CD4-positive, alpha-beta T cell treated with Interleukin-4 for 1 hour (primary cell): ENCODE measurements around the gene API5.

ENCODE experiments used
- DNase-seq, 2 donors: peaks; one replicate each; pipeline ENCODE4 v3.0.0-alpha.2; 2020 to 2022

API5 gene

DNA sequence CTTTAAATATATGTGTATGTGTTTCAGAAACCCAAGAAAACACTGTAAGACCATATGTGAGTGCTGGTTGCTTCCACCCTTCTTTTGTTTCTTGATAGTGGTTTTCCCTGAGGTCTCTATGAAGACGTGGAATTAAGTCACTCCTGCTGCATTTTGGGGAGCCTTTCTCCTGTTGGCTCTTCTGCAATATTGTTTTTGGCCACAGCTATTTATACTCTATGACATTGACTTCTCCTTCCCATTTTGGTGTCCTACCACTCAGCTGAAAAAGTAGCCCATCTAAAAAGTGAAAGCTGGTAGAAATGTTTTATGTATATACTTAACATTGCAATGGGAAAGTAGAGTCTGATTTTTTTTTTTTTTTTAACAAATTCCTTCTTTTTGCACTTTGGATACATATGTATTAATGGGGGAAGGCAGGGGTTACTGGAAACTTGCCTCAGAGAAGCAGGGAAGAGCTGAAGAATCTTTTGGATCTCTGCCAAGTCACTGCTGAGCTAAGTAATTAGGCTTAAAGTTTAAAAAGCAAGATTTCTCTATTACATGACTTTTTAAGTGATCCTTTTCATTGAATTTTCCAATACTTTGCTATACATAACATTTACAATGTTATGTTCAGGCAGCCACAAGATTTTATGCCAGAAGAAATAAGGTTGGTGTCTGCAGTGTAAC lies 48.7 kb downstream of the API5 start:
- DNase-seq = no peak

DNA sequence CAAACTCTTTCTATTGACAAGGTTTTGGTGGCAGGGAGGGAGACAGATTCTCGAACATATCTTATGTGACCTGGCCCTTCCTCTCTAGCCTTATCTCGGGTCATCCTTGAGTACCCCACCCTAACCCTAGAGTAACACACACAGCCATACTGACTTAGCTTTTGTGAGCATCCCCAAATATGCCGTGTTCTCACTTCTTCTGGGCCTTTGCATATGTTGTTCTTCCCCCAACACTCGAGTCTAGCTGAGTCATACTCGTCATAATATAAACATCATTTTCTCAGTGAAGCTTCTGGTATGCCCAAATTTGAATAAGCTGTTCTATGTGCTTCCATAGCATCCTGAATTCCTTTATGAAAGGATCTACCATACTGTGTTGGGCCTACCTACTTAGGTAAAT lies 54.9 kb downstream of the API5 start:
- DNase-seq = no peak

DNA sequence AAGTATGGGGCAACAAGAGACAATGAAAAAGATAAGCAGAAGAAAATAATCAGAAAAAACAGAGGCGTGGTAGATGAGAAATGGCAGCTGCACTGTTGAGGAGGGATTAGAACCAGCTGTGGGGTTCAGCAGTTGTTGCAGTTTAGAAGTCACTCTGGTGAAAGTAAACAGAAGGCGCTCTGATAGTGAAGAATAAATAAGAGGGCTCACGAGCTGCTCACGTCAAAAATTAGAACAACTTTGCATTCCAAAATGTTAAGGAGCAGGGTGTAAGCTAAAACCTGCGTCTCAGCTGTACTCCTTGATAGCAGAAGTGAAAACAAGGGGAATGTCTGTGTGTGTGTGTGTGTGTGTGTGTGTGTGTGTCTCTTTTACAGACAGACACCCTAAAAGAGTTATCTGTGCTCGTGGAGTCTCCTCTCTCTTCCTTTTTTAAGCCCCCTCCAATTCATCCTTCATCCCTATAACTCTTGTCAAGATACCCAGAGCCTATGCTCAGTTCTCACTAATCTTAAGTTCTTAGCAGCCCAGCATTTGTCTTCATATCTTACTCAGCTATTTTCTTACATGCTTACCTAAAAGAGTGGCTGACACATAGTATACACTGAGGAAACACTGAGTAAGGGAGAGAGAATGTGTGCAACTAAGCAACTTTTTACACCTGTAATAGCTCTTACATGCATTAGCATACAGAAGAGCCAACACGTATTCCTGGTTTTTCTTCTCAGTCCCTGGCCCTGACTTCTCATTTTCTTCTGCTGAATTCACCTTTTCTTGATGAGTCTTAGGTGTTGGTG lies 55.8 kb downstream of the API5 start:
- no peak for DNase-seq

DNA sequence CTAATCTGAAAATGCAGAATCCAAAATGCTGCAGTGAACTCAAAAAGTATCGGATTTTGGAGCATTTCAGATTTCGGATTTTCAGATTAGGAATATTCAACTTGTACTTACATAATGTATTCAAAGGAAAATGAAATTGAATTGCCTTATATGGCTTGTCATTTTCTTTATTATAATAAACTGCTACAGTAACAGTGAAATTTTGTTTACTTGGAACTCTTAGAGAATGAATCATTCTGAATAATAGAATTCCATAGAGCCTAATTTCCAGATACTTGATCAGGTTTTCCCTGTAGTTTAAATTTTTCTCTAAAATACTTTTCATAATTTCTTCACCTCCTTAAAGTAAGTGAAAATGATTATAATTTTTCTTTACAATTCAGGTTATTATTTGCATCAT lies 64.3 kb downstream of the API5 start:
- DNase-seq = no peak

DNA sequence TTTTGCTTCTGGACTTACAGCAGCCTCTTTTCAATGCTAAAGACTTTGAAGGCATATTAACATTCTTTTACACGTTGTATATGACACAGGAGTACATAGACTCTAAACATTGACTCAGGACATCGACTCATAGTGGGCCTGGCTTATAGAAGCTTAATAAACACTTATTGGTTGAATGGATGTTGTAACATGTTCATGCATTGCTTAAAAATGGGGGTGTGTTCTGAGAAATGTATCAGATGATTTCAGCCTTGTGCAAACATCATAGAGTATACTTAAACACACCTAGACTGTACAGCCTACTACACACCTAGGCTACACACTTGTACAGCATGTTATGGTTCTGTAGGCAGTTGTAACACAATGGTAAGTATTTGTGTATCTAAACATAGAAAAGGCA lies 64.8 kb downstream of the API5 start:
- DNase-seq = no peak

DNA sequence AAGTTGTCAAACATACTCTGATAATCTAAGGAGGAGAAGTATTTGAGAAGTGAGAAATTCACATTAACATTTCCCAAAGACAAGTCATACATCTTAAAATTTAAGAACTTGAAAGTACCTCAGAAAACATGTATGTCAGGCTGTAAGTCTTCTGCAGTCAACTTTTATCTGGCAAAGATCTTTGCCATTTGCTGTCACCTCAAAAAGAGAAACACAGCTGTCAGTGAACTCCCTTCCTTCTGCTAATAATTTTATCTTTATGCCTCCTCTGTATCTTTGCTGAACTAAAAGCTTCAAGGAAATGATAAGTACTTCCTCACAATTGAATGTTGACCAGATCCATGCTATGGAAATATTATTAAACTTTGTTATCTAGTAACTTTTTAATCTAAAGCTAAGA lies 65.6 kb downstream of the API5 start:
- DNase-seq = no peak

DNA sequence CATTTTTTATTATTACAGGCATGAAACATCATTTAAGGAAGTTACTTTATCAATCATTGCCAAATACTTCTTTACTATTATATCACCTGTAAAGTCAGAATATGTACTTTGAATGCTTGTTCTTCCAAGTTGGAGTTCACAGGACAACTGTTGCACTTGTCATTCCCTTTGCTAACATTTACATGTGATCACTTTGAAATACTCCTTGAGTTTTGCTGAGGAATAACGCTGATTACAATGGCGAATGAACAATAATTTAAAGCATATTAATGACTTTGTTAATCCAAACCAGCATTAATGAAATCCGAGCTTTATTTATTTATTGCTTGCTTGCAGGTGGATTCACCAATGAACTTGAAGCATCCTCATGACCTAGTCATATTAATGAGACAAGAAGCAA lies 67.1 kb downstream of the API5 start:
- DNase-seq = no peak

DNA sequence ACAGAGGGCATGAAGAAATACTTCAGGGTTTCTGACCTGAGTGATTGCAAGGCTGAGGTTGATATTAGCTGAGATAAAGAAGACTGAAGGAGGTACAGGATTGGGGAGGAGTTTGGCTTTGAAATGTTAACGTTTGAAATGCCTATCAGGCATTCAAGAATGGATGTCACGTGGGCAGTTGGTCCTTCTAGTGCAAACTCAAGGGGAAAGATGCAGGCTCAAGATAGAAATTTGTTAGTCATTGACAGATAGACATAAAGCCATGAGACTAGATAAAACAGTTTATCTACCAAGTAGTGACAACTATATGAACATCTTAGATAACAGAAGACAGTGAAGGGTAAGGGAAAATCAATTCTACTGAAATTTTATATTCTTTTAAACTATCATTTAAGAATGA lies 70.0 kb downstream of the API5 start:
- DNase-seq = no peak

DNA sequence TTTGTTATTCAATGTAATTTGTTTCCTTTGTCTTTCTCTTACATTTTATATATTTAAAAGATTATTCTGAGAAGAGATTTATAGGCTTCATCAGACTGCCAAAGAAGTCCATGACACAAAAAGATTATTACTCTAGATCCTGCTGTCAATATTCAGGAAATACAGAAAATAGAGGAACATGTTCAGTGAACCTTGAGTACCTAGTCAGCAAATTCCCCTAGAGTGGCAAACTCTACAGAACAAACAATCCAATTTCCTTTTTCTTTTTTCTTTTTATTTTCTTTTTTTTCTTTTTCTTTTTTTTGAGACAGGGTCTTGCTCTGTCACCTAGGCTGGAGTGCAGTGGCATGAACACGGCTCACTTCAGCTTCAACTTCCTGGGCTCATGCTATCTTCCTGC lies 70.8 kb downstream of the API5 start:
- DNase-seq = no peak

DNA sequence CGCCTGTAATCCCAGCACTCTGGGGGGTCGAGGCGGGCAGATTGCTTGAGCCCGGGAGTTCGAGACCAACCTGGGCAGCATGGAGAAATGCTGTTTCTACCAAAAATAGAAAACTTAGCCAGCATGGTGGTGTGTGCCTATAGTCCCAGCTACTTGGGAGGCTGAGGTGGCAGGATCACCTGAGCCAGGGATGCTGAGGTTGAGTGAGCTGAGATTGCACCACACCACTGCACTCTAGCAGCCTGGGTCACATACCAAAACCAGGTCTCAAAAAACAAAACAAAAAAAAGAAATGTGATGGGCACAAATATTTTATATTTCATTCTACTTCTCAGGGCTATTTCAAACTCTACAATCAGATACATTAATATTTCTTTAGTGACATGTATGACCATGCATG lies 72.6 kb downstream of the API5 start:
- DNase-seq = no peak

DNA sequence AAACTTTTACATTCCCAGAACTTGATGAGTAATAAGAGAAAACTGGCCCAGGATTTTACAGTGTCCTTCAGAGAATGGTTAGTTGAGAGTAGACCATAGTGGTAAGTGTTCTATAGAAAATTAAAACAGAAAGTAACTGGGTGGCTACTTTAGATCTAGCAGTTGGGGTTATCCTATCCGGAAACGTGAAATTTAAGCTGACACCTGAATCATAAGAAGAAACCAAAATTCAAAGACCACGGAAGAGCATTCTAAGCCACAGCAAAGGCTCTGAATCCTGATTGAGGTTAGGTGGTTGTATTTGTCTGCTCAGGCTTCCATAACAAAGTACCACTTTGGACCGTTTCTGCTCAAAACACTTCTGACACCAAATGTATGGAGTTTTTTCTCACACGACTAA lies 80.9 kb downstream of the API5 start:
- DNase-seq = peak in 1 of 2 donors; percentile 12

DNA sequence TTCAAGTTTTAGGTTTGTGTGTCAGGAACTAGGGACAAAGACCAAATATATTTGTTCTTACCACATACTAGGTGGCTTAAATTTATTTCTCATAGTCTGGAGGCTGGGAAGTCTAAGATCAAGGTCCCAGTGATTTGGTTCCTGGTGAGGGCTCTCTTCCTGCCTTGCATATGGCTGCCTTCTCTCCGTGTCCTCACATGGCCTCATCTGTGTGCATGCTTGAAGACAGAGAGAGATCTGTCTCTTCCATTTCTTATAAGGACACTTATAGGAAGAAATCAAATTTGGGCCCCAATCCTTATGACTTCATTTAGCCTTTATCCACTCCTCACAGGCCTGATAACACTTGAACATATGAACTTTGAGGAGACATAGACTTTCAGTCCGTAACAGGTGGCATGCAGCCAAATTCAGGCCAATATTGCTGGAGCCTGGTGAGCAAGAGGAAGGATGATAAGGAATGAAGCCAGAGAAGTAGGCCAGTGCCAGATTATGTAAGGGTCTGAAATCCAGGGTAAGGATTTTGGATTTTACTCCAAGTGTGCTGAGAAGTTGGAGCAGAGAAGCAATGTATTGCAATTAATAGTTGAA lies 82.1 kb downstream of the API5 start:
- no peak for DNase-seq
